ENCODE measurements around the gene SEC14L2.

- TF ChIP-seq, protein P1, sequence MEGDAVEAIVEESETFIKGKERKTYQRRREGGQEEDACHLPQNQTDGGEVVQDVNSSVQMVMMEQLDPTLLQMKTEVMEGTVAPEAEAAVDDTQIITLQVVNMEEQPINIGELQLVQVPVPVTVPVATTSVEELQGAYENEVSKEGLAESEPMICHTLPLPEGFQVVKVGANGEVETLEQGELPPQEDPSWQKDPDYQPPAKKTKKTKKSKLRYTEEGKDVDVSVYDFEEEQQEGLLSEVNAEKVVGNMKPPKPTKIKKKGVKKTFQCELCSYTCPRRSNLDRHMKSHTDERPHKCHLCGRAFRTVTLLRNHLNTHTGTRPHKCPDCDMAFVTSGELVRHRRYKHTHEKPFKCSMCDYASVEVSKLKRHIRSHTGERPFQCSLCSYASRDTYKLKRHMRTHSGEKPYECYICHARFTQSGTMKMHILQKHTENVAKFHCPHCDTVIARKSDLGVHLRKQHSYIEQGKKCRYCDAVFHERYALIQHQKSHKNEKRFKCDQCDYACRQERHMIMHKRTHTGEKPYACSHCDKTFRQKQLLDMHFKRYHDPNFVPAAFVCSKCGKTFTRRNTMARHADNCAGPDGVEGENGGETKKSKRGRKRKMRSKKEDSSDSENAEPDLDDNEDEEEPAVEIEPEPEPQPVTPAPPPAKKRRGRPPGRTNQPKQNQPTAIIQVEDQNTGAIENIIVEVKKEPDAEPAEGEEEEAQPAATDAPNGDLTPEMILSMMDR (IDR thresholded peaks at IDR 0.05; ENCODE audit: low read depth, low read length) = no peak
- no peak for TF ChIP-seq MYC (IDR thresholded peaks at IDR 0.05; ENCODE audit: low read depth, low read length)
Measured at GRCh38 chr22:30393885-30394284, 2.9 kb upstream of the SEC14L2 start.
